Sciatic nerve (tissue), 2 donors: ENCODE data around the gene PWWP2A. TPM values are rescaled to one million over a fixed set of nuclear protein-coding genes. Genes with fewer than 3 reads are reported as not detected.

Experiments used
- ATAC-seq: fragments of 200-7000 bp; cut with Tn5 transposase; one replicate; pipeline ENCODE4 v1.9.1; 2020; ENCODE audit warnings: mild to moderate bottlenecking, moderate library complexity
- DNase-seq: peaks from one replicate; pipeline ENCODE4 v3.0.0-alpha.2; 2020; ENCODE audit warnings: low spot score
- intact Hi-C: fragments of 100-400 bp; cut with DNase I; formaldehyde crosslinking; loops from one replicate; pipeline ENCODE4 v1.14.2; 2022
- total RNA-seq: library from RNA; stranded (reverse); fragmentation: NEBNext Ultra II Directional; extraction: Animal tissue kit (Norgen Biotek cat#: 25700); gene quantifications from one replicate; pipeline ENCODE4 v1.2.1, GENCODE V29; 2021
- donor health status: DM: no; HTN: no; CAD: no.
- donor health status: DM: no; HTN: no; CAD: no.

The PWWP2A gene
- total RNA-seq, 1 donor from 2014 or later = 26.6 TPM

DNA sequence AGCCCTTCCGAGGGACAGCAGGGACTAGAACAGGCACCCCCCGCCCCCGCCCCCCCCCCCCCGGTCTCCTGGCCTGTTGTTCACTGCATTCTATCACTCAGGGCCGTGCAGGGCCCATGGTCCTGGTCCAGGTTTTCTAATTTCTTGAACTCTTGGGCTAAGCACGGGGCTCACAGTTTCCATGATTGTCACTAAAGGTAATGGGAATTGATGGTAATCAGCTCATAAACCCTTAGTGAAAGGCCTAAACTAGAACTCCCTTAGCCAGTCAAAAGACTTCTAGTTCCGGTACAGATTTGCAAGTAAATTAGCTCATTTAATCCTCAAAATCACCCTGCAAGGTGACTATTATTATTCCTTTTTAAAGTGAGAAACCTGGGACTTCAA lies 14.7 kb upstream of the PWWP2A start:
- no peak for DNase-seq
- intact Hi-C loops = no loop called here
- peak; percentile 47 for ATAC-seq

DNA sequence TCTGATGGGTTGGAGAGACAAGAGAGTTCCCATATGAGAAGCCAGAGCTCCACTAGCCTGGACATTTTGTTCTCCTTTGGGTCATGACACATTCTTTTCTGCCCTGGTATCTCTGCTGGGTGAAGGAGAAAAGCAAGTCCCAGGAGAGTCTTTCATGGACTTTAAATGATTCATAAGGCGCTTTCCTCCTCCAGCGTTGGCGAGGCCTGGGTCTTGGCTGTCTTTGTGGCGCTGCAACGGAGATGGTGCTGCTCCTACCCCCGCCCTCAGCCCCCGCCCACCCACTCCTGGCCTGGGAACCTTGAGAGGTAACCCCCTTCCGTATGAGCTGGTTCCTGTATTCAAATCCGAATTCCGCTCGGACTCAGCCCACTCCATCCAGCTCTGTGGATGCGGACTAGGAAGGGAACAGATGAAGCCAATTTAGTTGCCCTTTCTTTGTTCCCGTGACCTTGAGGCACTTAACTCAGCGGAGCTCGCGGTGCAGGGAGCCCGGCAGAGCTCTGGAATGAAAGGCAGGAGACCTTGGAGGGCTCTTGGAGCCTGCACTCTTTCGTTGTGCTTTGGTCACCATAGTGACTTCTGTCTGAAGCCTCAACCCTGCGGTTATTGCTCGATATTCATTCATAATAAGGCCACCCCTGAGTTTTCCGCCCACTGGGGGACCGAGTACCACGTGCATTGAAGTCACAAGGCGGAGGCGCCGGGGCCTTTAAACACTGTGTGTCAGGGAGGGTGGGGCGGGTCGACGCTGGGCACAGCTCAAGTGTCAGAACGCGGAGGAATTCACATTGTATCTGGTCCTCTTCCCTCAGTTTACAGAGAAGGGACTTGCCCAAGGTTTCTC lies 14.0 kb upstream of the PWWP2A start:
- peak; percentile 91 for ATAC-seq
- DNase-seq = peak; percentile 69
- intact Hi-C loops = no loop called here

DNA sequence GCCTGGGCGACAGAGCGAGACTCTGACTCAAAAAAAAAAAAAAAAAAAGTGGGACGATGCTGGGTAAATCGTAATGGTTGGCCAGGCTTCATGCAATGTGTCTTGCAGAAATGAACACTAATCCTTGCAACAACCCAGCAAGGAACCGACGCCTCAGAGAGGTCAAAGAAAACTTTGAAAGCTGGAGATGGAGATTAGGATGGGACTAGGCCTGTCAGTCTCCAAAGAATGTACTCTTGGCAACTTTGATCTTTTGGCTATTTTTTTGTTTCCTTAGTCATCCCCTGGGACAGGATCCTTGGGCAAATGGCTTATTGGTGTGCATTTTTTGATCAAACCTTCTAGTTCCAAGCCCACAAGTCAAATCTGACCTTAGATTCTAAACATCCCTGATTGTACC lies 10.6 kb upstream of the PWWP2A start:
- intact Hi-C loops = no loop called here
- ATAC-seq (no peak), DNase-seq (no peak)

DNA sequence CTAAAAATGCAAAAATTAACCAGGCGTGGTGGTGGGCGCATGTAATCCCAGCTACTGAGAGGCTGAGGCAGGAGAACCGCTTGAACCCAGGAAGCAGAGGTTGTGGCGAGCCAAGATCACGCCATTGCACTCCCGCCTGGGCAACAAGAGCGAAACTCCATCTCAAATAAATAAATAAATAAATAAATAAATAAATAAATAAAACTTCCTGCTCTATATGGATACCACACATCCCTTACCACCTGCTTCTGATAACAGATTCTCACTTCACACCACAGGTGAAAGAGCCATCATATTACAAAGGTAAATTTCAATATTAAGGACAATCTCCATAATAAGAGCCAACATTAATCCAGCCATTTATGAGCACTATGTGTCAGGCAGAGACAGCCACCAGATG lies 9.4 kb upstream of the PWWP2A start:
- DNase-seq (no peak), ATAC-seq (no peak)

DNA sequence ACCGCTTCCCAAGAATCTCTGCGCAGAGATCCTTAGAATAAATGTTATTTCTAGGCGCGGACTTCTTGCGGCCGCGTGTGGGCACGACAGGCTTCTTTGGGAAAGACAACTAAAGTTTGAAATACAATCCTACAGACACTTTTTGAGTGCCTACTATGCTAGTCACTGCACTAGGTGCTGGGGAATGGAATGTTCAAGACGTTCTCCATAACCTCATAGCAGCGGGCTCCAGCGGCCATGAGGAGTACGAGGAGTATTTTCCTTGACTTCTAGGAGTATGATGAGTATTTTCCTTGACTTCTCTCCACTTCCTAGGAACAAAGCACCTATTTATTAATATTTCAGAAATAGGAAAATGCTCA lies 636 bp upstream of the PWWP2A start:
- ATAC-seq (no peak), DNase-seq (no peak)
- intact Hi-C loops = no loop called here

More for the DNA sequence above, 9.4 kb upstream of the PWWP2A start:
- intact Hi-C loops = no loop called here

DNA sequence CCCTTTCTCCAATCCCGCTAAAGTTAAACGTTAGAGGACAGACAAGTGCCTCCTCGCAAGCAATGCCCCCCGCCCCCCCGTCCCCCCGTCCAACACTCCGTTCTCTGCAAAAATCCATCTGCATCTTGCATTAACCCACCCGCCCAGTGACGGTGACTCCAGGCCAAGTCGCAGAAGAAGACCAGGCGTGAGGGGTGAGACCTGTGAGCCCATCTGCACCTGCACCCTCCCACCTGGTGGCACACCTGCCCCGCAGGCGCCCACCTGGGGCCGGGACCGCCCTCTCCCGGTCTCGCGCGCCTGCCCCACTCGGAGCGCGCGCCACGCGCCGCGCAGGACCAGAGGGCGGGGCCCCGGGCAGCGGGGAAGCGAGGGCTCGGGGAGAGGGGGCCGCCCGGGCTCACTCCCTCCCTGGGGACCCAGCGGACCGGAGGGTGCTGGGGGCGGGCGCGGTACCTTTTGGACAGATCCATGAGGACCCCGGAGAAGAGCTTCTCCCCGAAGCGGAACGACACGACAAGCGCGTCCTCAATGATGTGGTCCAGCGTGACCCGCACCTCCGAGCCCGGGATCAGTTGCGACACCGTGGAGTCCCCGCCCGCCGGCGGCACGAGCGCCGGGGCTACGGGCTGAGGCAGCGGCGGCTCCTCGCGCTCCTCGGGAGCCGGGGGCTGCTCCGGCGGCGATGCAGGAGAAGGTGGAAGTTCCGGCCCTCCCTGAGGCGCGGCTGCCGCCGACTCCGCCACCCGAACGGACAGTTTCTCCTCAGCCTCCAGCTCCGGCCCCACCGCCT lies 705 bp downstream of the PWWP2A start:
- ATAC-seq = no peak
- intact Hi-C loops = no loop called here
- DNase-seq = peak; percentile 72

DNA sequence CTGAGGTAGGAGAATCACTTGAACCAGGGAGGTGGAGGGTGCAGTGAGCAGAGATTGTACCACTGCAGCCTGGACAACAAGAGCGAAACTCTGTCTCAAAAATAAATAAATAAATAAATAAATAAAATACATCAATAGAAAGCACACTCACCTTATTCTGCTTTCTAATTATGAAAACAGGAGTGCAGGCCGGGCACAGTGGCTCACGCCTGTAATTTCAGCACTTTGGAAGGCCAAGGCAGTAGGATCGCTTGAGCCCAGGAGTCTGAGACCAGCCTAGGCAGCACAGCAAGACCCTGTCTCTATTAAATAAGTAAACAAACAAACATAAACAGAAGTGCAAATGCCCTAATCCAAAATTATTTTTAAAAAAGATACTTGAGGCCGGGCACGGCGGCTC lies 2.3 kb downstream of the PWWP2A start:
- no peak for DNase-seq
- intact Hi-C loops = no loop called here
- no peak for ATAC-seq

DNA sequence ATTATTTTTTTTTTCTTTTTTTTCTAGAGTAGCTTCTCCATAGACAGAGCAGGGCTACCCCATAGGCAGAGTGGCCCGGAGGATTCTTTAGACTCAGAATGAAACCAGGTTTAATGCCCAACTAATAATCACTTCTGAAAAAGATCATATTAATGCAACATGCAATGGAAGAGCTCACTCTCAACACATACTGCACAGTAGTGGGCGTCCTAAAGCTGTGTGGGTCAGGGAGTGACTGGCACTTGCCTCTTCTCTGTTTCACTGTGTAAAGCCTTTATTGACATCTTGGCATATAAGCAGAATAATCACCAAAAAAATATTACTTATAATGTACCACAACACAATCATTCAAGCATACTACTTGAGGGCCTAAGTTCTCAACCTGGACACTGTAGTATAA lies 11.1 kb downstream of the PWWP2A start:
- ATAC-seq = no peak
- intact Hi-C loops = no loop called here
- DNase-seq = no peak

DNA sequence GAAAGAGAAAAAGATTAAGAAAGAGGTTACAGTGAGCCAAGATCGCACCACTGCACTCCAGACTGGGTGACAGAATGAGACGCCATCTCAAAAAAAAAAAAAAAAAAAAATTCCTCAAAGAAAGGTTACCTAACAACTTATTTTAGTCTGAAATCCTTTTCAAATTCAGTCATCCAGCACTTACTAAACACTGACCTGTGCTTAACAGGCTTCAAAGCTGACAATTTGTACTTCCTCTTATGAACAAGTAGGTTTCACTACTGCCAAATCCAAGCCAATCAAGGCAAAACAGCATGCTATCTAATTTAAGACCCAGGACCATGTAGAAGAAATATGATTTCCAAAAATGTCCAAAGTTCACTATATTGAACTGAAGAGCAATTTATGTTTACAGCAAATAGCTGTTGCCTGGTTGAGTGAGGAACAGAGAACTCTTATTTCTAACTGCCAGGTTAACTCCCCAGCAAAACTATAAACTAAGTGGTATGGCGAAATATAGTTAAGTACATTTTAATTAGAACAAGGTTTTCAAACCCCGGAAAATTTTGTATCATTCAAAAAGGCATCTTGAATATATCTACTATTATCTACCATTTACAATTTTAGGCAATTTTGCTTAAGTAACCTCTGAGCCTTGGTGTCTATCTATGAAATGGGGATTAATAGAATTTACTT lies 13.4 kb downstream of the PWWP2A start:
- ATAC-seq = no peak
- DNase-seq = no peak
- intact Hi-C loops = no loop called here

DNA sequence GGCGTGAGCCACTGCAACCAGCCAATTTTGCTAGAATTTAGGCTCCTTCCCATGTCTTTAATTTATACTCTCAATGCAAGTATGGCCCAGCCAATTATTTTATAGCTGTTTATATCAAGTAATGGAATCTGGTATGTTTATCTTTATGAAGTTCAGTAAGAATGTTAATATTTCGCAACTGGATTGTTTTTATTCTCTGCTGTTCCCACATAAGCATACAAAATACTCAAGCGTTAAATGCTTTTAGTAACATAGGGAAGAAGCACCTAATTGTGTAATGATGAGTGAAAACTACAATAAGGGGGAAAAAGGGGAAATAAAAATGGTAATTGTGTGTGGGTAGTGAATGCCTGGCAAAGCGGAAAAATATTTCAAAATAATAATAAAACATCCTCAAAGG lies 21.3 kb downstream of the PWWP2A start:
- DNase-seq (no peak), ATAC-seq (no peak)
- intact Hi-C loops = no loop called here

DNA sequence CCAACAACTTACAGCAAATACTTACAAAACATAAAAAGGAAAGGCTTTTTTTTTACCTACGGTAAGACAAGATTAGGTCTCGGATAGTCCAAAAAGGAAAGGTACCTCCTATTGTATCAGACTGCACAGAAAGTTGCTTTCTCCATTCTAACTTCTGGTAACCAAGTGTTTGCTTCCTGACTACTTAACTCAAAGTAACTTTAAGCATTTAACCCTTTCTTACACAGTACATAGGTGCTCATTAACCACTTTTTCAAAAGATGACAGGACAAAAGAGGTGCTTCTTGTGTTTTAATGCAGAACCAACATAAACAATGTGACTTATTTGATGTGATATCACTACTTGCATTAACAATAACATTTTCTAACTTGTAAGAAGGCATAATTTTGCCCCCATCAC lies 23.1 kb downstream of the PWWP2A start:
- intact Hi-C loops = no loop called here
- DNase-seq = no peak
- no peak for ATAC-seq

DNA sequence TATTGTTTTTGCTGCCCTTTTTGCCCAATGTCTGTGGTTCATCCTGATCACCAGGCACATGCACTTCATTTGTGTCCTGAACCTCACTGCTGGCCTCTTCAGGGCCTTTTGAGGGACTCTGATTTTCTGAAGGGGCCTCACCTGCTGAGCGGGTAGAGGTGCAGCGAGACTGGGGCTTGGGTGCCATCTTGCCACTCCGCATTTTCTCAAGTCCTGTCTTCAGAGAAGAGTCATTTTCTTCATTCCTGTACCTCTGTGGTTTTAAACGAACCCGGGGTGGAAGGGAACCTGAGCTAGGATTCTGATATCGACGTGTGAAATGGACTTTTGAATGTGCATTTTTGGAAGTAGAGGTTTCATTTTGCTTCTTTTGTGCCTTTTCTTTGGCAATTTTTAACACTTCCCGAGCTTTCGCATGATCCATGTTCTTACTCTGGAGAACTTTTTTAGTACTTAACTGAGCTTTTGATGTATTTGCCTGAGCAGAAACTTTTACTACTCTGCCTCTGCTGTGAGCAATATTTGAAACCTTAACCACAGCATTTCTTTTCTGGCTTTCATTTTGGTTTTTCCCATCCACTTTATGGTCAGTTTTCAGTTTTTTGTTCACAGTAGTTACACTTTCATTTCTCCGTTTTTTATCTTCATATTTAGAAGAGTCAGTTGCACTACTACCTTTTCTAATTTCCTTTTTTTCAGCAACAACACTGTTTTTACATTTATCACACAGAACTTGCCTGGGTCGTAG lies 26.1 kb downstream of the PWWP2A start:
- no peak for DNase-seq
- no peak for ATAC-seq
- intact Hi-C loops = no loop called here

DNA sequence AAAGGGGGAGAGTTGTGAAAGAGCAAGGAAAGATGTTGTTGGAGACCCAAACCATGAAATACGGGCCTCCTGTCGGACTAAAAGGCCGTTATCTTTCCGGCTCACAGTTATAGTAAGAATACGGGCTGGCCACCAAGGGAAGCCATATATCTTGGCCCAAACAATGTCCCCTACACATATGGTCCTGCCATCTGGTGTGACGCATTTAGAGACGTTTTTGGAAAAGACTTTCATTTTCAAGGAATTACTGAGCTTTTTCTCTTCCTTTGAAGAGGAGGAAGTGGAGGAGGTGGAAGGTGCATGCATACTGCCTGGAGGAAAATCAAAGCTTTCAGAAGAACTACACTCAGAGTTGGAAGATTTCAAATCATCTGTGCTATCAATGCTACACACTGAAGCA lies 26.7 kb downstream of the PWWP2A start:
- DNase-seq (no peak), ATAC-seq (no peak)
- intact Hi-C loops = no loop called here

DNA sequence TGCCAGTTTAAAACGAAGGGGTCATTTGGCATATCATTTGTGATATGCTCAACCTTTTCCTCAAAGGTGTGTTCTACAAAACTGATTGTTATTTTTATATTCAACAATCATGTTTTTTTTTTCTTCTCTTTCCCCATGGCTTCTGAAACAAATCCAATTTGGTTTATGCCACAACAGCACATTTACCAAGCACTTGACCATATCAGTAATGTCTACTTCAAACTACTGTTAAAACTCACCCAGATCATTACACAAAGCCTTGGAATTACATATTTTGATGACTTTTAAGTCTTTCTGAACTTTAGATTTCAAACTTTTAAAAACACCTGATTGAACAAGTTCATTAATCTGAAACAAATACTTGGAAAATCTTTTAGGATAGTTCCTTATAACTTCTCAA lies 29.2 kb downstream of the PWWP2A start:
- ATAC-seq (no peak), DNase-seq (no peak)
- intact Hi-C loops = no loop called here

DNA sequence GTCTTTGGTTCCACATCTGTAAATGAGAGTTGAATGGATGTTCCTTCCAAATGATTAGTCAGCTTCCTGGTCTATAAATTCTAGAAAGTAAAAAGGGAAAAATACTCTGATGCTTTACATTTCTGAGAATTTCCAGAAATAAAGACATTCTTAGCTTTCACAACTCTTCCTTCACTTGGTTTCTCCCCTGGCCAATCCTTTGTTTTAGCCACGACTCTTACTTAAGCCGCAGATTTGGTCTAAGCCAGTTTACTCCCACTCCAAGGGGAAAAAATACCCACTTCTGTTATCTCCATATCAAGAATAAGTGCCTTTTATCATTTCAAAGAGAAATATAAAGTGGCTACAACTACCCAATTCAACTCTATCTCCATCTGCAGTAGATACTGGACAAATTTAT lies 29.7 kb downstream of the PWWP2A start:
- DNase-seq (no peak), ATAC-seq (no peak)
- intact Hi-C loops = no loop called here

DNA sequence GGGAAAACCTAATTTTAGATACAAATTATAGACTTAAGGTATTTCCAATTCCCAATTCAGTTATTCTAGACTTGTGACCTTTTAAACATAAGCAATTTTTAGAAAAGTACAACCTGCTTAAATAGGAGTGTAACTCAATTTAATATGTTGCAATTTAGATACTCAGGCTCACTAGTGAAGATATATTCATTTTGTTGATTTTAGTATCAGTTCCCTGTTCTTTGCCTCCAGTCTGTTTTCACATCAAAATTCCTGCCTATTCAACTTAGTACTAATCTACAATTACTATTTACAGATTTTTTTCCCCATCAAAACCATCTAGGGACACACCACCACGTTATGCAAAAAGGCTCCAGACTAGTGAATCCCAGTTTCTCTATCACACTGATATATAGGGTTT lies 30.4 kb downstream of the PWWP2A start:
- intact Hi-C loops = no loop called here
- ATAC-seq (no peak), DNase-seq (no peak)

DNA sequence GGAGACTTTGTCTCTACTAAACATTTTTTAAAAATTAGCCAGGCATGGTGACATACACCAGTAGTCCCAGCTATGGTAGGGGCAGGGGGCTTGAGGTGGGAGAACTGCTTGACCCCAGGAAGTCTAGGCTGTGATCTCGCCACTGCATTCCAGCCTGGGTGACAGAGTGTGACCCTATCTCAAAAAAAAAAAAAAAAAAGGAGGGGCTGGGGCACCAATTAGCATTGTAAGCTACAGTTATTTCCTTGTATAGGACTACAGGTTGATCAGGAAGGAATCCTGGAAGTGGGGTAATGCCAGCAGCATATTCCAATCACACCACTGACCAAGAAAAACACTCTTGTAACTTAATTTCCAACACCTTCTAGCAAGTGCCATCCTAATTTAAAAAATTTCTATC lies 32.1 kb downstream of the PWWP2A start:
- DNase-seq (no peak), ATAC-seq (no peak)
- intact Hi-C loops = no loop called here

DNA sequence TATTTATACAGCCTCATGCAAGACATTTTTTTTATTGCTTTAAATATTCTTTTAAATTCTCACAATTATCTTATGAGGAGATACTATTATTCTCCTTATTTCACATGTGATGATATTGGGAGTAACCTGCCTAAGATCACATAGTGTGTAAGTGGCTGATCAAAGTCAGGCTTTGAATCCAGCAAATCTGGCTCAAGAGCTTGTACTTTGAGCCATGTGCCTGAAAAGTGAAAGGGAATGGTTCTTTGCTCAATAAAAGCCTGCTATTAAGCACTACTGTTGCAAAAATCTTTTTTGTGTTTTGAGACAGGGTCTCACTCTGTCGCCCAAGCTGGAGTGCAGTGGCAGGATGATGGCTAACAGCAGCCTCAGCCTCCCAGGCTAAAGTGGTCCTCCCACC lies 35.1 kb downstream of the PWWP2A start:
- intact Hi-C loops = no loop called here

DNA sequence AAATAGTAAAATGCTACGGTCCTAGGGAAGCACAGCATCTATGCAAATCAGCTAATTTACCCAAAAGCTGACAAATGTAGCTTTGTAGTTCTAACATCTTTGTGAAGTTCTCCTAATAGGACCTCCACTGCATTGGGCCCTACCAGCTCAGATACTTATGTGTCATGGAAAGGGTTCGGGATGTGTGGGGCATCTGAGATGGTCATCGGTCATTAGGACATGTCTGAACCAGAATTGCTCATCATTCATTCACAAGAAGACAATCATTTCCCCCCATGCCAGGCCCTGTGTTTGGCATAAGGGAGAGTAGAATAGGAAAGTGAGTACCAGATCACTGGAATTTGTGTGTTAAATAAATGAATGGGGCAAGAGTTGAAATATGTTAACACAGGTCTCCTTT lies 35.7 kb downstream of the PWWP2A start:
- DNase-seq (no peak), ATAC-seq (no peak)
- intact Hi-C loops = no loop called here

More for the DNA sequence above, 35.1 kb downstream of the PWWP2A start:
- no peak for DNase-seq
- ATAC-seq = no peak
